ENCODE results near the gene HYAL4.
A peak's percentile ranks its signal among the peaks of the same experiment; 100 is the strongest.
"Not testable (repeated sequence)": the region's sequence is repeated elsewhere in the genome, so short reads cannot be mapped to it uniquely, and the experiment has no call there.

The HYAL4 gene

GRCh38 chr7:123847868-123848267, 2.9 kb downstream of the HYAL4 start:
- ATAC-seq, result no peak
- no peak for DNase-seq

- ATAC-seq, result no peak
- no peak for DNase-seq
Measured at GRCh38 chr7:123849855-123850254, 4.9 kb downstream of the HYAL4 start.

- ATAC-seq, DNase-seq: not testable (repeated sequence)
Measured at GRCh38 chr7:123851404-123851803, 6.4 kb downstream of the HYAL4 start.

GRCh38 chr7:123854291-123854690, 9.3 kb downstream of the HYAL4 start:
- not testable (repeated sequence) for DNase-seq, ATAC-seq

- ATAC-seq, DNase-seq: not testable (repeated sequence)
Measured at GRCh38 chr7:123856428-123856827, 11.5 kb downstream of the HYAL4 start.

- ATAC-seq (no peak), DNase-seq (no peak)
Measured at GRCh38 chr7:123860848-123861247, 15.9 kb downstream of the HYAL4 start.

- DNase-seq (no peak), ATAC-seq (no peak)
Measured at GRCh38 chr7:123862775-123863174, 17.8 kb downstream of the HYAL4 start.

GRCh38 chr7:123863461-123863860, 18.5 kb downstream of the HYAL4 start:
- DNase-seq, result no peak
- no peak for ATAC-seq

- ATAC-seq (no peak), DNase-seq (no peak)
Measured at GRCh38 chr7:123864012-123864411, 19.0 kb downstream of the HYAL4 start.

- no peak for DNase-seq
- no peak for ATAC-seq
Measured at GRCh38 chr7:123864436-123864835, 19.5 kb downstream of the HYAL4 start.

- no peak for ATAC-seq
Measured at GRCh38 chr7:123864966-123865365, 20.0 kb downstream of the HYAL4 start.

GRCh38 chr7:123865517-123866117, 20.6 kb downstream of the HYAL4 start:
- DNase-seq, result peak; percentile 44
- peak; percentile 49 for ATAC-seq

More at GRCh38 chr7:123864966-123865365, 20.0 kb downstream of the HYAL4 start:
- DNase-seq, result no peak

- no peak for DNase-seq
Measured at GRCh38 chr7:123867225-123867624, 22.3 kb downstream of the HYAL4 start.

GRCh38 chr7:123871998-123872867, 27.3 kb downstream of the HYAL4 start:
- ATAC-seq (peak; percentile 75), DNase-seq (peak; percentile 26)

More at GRCh38 chr7:123867225-123867624, 22.3 kb downstream of the HYAL4 start:
- no peak for ATAC-seq

GRCh38 chr7:123872908-123873307, 27.9 kb downstream of the HYAL4 start:
- DNase-seq (no peak), ATAC-seq (no peak)

GRCh38 chr7:123876557-123877256, 31.7 kb downstream of the HYAL4 start:
- DNase-seq (no peak), ATAC-seq (no peak)

- no peak for ATAC-seq
Measured at GRCh38 chr7:123879628-123880027, 34.7 kb downstream of the HYAL4 start.

GRCh38 chr7:123881300-123881699, 36.3 kb downstream of the HYAL4 start:
- no peak for ATAC-seq
- no peak for DNase-seq

More at GRCh38 chr7:123879628-123880027, 34.7 kb downstream of the HYAL4 start:
- DNase-seq, result no peak

- ATAC-seq, result no peak
Measured at GRCh38 chr7:123883154-123883553, 38.2 kb downstream of the HYAL4 start.

GRCh38 chr7:123888192-123888591, 43.2 kb downstream of the HYAL4 start:
- DNase-seq (no peak), ATAC-seq (no peak)

More at GRCh38 chr7:123883154-123883553, 38.2 kb downstream of the HYAL4 start:
- DNase-seq, result no peak

- not testable (repeated sequence) for ATAC-seq, DNase-seq
Measured at GRCh38 chr7:123894753-123895152, 49.8 kb downstream of the HYAL4 start.

GRCh38 chr7:123901101-123901500, 56.1 kb downstream of the HYAL4 start:
- DNase-seq (no peak), ATAC-seq (no peak)

GRCh38 chr7:123905714-123906113, 60.7 kb downstream of the HYAL4 start:
- no peak for DNase-seq
- no peak for ATAC-seq
